GM19023 (cell line): Measurements from ENCODE around the gene NXPH4.

Experiments used
- ATAC-seq: cut with Tn5 transposase; IDR thresholded peaks from one replicate; pipeline ENCODE4 v1.9.1; 2021; ENCODE audit warnings: mild to moderate bottlenecking, moderate library complexity; ENCODE audit not compliant: unreplicated experiment

The NXPH4 gene

GRCh38 chr12:57216921-57217879 is 606 bp downstream of the NXPH4 start:
- no peak for ATAC-seq

GRCh38 chr12:57218030-57218853 is 1.6 kb downstream of the NXPH4 start:
- ATAC-seq: no peak

GRCh38 chr12:57219205-57219992 is 2.8 kb downstream of the NXPH4 start:
- ATAC-seq: no peak

- no peak for ATAC-seq
Observed at GRCh38 chr12:57219993-57220754, 3.6 kb downstream of the NXPH4 start.

- ATAC-seq: no peak
Observed at GRCh38 chr12:57220770-57221168, 4.2 kb downstream of the NXPH4 start.

- ATAC-seq: no peak
Observed at GRCh38 chr12:57221169-57221917, 4.7 kb downstream of the NXPH4 start.

GRCh38 chr12:57222286-57223190 is 5.9 kb downstream of the NXPH4 start:
- no peak for ATAC-seq

- no peak for ATAC-seq
Observed at GRCh38 chr12:57223191-57224165, 6.9 kb downstream of the NXPH4 start.

- ATAC-seq: no peak
Observed at GRCh38 chr12:57224278-57224972, 7.8 kb downstream of the NXPH4 start.

GRCh38 chr12:57224973-57225679 is 8.5 kb downstream of the NXPH4 start:
- no peak for ATAC-seq

GRCh38 chr12:57225680-57226210 is 9.2 kb downstream of the NXPH4 start:
- no peak for ATAC-seq

- no peak for ATAC-seq
Observed at GRCh38 chr12:57226588-57227314, 10.2 kb downstream of the NXPH4 start.

GRCh38 chr12:57227315-57228115 is 10.9 kb downstream of the NXPH4 start:
- no peak for ATAC-seq

- ATAC-seq: peak; percentile 6
Observed at GRCh38 chr12:57229046-57229633, 12.5 kb downstream of the NXPH4 start.
